Stimulated activated CD8-positive, alpha-beta memory T cell treated with anti-CD3 and anti-CD28 coated beads, Interleukin-7, amount 100 ng/mL, for 24 hours (primary cell): ENCODE data around the gene PCDH12.
"Not testable (repeated sequence)": the region's sequence is repeated elsewhere in the genome, so short reads cannot be mapped to it uniquely, and the experiment has no call there.

Experiments used
- DNase-seq: peaks from one replicate; pipeline ENCODE4 v3.0.0-alpha.2; 2020; ENCODE audit warnings: low read depth

Gene PCDH12

DNA sequence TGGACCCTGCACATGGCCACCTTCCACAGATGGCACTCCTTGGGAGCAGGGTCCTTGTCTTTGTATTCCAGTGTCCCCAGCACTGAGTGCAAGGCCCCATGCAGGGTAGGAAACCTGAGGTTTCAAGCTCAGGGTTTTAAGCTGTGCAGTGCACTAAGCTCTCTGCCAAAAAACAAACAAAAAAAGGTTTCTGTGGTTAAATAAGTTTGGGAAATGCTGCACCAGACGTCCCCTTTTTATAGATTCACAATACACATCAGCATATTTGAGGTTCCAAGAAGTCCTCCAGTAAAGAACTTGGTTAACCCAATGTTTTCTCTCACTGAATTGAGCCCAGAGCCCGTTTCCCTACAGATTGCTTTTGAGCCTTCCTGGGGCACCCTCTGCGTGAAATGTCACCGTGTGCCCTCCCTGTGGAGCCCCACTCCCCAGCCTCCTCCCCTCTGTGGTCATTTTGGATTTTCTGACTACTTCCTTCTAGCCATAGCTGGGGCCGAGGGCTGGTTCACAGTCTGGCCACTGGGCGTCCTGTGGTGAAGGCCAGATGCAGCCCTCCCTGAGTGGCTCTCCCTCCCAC, 17.2 kb downstream of the PCDH12 start:
- no peak for DNase-seq

DNA sequence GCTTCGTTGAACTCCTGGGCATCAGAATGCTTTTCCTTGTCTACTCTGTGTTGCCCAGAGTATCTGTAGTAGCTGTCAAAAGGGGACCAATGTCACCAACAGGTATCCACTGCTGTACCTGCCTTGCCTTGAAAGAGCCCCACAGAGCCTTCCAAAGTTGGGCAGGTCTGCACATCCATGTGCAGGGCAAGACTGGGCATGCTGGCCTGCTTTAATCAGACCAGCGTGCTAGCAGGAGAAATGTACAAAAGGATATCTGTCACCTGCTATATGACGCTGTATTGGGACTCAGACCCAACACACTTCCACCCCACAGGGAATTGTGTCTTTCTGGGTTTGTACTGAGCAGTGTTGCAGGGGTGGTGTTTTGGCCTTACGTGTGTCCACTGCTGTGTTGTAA, 22.5 kb downstream of the PCDH12 start:
- no peak for DNase-seq

DNA sequence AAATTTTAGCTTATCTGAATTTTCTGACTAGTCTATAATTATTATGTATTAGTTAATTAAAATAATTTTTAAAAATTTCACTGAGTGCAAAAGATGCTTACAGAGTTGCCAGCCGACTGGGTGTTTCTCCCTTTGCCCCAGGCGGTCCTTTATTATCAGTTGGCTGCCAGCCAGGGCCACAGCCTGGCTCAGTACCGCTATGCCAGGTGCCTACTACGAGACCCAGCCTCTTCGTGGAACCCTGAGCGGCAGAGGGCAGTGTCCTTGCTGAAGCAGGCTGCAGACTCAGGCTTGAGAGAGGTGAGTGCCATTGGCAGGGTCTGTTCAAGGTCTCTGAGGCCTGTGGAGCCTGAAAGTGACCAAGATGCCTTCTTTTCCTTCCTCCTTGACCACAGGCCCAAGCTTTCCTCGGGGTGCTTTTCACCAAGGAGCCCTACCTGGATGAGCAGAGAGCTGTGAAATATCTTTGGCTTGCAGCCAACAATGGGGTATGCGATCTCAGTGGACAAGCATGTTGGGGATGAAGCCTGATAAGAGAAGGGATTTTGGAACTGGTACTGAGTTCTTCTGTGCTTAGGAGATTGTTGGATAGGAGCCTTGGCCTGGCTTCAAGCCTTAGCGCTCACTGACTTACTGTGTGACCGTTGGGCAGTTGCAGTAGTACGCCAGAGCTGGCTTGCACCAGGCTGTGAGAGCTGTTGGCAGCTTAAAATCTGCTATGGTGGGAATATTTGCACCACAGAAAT, 23.7 kb downstream of the PCDH12 start:
- no peak for DNase-seq

DNA sequence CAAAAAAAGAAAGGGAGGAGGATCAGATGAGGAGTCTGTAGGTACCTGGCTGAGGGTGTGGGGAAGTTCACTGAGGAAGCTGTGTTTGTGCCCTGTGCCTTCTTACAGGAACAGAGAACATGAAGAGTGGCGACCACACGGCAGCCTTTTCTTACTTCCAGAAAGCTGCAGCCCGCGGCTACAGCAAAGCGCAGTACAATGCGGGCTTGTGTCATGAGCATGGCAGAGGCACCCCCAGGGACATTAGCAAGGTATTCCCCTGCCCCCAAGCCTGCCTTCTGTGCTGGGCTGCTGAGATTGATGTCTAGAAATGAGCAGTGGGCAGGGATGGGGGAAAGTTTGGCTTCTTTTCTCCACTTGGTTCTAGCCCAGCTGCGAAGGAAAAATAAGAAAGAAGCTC, 24.9 kb downstream of the PCDH12 start:
- no peak for DNase-seq

DNA sequence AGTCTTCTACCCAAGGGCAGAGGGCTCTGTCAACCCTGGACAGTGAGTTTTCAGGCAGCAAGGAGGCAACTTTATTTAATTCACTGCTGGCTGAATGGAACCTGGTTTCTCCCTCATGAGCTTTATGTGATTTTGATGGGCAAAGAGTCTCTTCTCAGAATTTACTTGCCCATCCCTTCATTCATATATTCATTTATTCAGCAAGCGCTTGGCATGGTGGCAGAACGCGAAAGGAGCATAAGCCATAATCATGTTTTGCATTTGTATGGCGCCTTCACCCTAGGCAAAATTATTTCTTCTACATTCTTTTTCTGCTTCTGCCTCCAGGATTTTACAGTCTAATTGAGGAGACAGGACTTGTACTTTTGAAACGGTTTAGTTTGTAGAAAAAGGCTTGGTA, 26.3 kb downstream of the PCDH12 start:
- DNase-seq, result no peak

DNA sequence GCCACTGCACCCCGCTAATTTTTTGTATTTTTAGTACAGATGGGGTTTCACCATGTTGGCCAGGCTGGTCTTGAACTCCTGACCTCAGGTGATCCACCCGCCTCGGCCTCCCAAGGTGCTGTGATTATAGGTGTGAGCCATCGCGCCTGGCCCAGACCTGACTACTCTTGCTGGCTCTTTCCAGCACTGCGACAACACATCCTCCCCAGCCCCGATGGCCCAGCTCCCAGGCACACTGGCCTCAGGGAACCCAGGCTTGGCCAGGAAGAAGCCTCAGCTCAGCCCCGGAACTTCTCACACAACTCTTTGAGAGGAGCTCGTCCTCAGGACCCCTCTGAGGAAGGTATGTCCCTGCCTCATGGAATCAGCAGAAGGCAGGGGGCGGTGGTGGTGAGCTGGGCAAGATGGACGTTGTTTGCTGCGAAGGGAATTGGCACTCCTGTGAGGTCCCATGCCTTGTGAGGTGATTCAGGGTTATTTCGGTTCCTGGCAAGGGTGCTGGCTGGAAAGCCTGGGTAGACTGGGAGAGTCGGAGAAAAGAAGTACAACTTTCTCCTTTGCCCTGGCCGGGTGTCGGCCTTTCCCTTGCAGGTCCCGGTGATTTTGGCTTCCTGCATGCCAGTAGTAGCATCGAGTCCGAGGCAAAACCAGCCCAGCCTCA, 28.5 kb downstream of the PCDH12 start:
- DNase-seq, result no peak

DNA sequence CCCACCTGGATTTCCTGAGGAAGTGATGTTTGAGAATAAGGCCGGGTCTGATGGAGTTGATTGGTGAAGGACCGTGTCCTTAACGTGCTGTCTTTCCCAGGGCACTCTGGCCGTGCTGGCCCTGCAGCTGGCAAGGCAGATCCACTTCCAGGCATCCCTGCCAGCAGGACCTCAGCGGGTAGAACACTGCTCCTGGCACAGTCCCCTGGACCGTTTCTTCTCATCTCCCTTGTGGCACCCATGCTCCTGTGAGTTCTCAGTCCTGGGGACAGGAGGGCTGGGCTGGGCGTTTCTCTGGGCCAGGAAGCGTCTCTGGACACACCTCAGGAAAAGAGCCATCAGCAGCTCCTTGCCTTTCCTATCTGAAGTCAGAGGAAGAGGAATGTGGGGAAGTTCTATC, 30.0 kb downstream of the PCDH12 start:
- DNase-seq, result no peak

DNA sequence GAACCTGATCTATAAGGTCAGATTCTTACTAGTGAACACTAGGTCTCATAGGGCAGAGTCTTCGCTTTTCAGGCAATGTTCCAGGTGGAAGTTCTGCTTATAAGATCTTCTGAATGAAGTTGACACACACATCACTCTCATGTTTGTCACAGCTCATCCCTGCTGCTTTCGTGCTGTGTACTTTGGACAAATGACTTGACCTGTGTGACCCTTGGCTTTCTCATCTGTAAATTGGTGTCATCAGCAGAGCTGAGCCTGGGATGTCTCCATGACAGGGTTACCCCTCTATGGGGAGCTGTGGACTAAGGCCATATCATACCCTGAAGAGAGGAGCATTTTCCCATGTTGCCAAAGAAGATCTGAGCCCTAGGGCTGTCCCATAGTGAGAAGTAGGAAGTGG, 31.6 kb downstream of the PCDH12 start:
- no peak for DNase-seq

DNA sequence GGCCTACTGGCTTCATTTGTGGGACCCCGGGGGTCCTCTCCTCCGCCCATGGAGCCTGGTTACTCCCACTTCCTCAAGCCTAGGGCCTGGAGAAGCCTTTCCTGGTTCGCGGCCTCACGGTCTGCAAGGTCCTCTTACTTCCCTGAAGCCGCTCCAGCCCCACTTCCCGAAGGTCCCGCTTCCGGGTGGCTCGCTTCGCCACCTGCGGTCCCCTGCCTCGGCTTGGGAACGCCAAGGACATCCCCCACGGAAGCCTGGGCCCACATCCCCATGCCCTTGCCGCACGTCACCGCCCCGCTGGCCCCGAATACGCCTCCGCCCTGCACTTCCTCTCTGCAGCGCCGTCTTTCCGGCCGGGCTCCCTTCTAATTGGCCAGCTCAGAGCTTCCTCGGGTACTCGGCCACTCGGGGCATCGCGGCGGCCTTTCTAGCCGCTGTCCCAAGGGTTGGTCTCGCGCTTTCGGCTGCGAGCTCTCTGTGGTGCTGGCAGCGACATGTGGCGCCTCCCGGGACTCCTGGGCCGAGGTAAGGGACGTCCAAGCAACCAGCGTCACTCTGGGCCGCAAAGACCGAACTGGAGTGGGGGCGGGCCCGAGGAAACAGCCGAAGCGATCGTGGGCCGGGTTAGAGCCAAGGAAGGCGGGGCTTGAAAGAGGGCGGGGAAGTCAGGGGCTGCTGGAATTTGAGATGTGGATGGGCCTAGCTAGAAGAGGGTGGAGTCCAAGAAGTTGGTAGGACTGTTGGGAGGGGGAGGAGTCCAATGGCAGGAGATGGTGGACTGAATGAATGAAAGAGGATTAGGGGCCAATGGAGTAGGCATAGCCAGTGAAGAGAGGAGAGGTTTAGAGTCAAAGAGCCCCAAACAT, 34.3 kb downstream of the PCDH12 start, which contains the start of gene DELE1:
DELE1 (plus strand) TSS at position 424 of the 866 bp plus-strand sequence; CDS start at position 495, 71 bp downstream.
- peak; percentile 93 for DNase-seq

DNA sequence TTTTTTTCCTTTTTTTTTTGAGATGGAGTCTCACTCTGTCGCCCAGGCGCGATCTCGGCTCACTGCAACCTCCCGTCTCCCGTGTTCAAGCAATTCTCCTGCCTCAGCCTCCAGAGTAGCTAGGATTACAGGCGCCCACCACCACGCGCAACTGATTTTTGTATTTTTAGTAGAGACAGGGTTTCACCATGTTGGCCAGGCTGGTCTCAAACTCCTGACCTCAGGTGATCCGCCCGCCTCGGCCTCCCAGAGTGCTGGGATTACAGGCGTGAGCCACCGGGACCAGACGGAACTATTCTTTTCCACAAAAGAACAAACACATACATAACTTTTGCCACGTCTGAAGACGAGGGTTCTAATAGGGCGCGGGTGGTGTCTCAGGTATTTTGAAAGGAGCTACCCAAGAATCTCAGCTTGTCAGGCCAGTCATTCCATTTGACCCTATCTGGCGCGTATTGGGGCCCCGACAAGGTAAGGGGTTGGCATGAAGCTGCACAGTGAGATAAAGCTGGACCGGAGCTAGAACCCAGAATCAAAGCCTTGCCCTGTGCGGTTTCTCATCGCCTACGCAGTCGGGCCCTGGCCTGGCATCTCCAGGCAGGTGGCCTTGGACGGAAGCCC, 35.1 kb downstream of the PCDH12 start:
- not testable (repeated sequence) for DNase-seq

DNA sequence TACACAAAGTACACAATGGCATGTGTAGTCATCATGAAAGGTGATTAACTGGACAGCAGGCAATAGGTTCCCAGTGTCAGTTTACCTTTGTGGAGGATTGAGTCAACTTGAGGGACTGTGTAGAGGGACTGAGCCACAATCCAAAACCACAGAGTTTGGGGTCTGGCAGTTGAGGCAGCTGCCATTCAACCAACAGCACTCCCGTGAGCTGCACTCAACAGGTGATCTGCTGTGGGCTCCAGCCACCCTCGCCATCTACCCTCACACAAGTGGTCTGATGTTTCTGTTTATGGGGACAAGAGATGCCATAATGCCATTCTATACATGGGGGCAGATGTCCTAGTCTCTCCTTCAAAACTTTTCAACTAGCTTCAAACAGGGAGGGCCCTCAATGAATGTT, 37.2 kb downstream of the PCDH12 start:
- DNase-seq, result no peak

DNA sequence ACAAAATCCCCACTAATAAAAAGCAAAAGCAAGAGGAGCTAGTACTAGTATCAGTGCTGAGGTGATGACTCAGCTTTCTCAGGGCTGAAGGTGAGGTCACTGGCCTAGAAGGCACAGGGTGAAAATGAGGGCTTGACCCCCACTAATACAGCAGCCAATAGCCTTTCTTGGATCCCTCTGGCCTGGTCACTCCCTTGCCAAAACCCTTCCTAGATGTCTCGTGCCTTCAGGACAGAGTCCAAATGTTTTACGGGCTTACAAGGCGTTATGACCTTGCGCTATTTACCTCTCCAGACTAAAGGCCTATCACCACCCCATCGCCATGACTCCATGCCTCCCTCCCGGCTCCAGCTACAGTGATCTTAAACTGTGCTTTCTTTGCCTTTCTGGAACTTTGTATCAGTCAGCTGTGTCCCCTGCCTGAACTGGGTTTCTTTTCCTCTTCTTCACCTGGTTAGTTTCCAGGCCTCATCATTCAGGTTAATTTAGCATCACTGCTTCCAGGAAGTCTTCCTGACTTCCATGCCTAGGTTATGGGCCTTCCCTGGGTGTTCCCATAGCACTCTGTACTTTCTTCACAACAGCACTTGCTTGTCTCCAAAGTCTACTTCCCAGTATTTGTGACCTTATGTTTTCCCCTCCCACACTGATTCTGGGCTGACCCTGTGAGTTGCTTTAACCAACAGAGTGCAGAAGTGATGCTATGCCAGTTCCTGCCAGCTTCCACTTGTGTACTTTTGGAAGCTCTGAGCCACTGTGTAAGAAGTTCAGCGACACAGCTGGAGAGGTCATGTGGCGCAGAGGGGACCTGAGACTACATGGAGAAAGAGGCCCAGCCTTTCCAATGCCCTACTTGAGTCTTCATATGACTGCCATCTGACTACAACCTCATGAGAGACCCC, 38.5 kb downstream of the PCDH12 start:
- no peak for DNase-seq

DNA sequence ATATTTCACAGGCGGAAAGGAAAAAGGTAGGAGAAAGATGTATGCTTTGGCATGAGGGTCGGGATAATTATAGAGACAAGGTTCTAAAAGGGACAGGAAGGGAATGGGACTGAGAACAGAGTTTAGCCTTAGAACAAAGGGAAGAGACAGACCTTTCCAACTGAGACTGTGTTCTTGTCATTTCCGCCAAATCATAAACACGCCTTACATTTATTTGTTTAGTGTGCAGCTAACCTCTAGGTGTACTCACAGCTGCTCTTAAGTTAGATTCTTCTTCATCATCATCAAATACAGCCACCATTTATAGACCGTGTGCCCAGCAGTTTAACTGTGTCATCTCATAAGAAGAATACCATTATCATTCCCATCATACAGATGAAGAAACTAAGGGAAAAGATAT, 40.2 kb downstream of the PCDH12 start:
- DNase-seq, result no peak

DNA sequence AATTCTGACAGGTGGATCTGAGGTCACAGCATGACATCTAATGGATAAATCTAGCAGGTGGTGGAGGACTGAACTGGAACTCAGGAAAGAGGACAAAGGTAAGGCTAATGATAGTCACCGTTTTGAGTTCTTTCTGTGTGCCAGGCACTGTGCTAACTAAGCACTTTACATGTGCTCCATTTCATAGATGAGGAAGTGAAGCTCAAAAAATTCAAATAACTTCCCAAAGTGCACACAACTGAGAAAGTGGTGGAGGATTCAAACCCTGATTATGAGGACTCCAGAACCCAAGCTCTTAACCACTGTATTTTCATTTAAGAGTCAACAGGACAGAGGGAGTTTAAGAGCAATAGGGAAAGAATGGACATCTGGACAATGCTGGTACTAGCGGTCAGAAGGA, 41.5 kb downstream of the PCDH12 start:
- no peak for DNase-seq

DNA sequence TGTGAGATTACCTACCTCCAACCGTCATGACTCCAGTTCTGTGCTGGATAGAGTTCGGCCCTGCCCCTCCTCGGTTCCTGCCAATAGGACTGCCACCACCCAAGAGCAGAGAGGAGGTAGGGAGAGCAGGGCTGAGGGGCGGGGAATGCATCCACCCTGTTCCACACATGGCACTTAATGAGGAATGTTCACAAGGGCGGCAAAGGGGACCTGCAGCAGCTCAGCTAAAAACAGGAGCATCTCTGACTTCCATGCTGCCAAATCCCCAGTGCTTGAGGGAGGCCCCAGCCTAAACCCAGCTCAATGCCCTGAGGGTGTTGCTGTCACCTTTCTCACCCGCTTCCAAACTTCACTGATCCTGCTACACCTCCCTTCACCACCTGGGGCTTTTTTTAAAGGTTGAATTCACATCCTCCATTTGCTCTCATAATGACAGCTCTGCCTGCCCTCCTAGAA, 42.1 kb downstream of the PCDH12 start:
- no peak for DNase-seq

DNA sequence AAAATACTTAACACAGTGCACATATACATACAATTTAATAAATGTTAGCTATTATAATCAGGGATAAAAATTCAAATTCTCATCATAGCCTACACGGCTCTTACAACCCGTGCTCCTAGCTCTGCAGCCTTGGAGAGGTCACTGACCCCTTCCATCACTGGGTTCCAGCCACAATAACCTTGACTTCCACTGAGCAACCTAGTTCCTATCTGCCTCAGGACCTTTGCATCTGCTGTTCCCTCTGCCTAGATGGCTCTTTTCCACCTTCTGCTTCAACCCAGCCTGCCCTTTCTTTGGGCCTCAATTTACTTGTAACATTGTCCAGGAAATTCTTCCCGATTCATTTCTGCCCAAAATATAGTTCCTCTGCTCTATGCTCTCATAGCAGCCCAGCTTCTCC, 43.2 kb downstream of the PCDH12 start:
- no peak for DNase-seq

DNA sequence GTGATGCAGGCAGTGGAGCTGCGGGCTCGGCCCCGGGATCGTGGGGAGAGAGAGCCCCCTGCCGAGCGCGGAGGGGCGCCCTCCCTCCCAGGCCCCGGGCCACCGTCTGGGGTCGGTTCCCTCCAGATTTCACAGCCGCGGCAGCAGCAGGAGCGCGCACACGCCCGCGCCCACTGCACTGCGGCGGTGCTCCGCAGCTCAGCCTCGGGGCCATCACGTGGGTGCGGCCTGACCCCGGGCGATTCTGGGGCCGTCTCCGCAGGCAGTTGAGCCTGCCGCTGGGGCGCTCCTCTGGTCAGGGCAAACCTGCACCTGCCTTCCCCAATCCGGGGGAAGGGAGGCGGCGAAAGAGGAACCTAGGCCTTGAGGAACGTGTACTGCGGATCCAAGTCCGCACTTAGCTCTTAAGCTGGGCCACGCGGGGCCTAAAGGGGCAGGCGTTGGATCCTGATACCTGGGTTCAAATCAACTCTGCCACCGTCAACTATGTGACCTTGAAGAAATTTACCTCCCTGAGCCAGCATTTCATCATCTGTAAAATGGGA, 43.7 kb downstream of the PCDH12 start:
- no peak for DNase-seq

DNA sequence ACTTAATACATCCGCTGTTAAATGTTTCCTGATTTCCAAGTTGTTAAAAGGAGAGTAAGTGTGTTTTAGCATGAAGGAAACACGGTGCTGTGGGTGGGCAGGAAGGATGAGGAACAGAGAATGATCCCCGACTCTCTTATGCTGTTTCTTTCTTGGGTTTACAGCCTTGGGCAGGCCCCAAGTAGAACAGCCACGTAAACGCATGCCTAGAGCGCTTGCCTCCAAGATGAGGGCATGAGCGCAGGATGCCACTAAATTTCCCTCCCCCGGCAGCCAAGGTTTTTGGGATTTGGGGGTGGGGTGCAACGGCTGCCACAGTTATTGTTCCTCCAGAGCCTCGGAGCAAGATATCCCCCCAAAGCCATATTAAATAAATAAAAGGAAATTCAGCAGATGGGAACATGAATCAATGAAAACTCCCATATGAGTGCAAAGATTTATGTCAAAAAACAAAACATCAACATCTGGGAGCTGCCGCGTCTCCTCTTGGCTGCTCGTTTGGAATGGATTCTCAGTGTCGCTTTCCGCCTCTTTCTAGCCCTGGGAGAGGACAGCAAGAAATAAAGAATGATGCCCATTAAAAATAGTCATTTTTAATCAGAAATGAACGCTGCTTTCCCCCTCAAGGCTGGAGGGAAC, 44.3 kb downstream of the PCDH12 start:
- no peak for DNase-seq

DNA sequence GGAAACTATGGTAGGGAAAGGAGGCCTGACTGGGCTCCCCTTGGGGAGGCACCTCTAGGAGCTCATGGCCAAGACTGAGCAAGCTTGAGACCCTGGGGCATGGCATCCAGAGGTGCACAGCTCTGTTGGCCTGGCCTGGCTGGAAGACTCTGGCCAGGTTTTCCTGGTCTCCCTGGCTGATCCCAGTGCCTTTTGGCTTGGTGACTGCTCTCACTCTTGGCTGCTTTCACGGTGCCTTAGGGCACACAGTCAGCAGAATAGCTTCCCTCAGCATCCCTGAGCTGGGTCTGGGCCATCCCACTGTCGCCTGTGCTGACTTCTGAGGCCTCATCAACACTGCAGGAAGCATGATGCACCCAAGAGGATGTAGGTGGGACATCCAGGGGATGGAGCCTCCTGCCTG, 47.7 kb downstream of the PCDH12 start:
- no peak for DNase-seq

DNA sequence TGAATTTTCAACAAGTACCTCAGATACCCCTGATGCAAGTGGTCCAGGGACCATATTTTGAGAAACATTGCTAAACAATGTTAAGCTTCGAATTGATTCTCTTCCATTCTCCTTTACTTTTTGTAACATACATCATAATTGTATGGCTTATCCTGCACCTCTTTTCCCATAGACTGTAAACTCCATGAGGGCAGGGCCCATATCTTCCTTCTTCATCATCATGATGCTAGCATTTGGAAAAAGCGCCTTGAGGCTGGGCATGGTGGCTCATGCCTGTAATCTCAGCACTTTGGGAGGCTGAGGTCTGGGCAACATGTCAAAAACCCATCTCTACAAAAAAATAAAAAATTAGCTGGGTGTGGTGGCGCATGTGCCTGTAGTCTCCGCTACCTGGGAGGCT, 48.8 kb downstream of the PCDH12 start:
- DNase-seq, result no peak
